ENCODE results near the gene MED10.

DNA sequence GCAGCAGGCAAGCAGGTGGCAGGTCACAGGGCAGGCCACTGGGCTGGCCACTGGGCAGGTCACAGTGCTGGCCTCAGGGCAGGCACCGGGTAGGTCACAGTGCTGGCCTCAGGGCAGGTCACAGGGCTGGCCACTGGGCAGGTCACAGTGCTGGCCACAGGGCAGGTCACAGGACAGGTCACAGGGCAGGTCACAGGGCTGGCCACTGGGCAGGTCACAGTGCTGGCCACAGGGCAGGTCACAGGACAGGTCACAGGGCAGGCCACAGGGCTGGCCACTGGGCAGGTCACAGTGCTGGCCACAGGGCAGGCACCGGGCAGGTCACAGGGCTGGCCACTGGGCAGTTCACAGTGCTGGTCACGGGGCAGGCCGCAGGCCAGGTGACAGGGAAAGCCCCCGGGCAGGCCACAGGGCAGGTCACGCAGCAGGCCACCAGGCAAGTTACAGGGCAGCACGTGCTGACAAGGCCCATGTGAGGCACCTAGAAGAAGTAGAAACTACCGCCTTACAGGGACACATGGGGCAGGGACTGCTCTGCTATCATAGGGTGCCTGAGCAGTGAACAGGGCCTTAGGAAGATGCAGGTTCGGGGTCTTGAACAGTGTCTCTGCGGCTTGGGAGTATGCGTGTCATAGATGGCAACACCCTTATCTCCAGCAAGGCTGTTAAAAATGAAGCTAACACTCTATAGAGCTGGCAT is 18.6 kb upstream of the MED10 start:
- TF ChIP-seq FOS (IDR thresholded peaks at IDR 0.05; ENCODE audit: borderline replicate concordance, insufficient read depth, low read length) (no peak), JUN (IDR thresholded peaks at IDR 0.05; ENCODE audit: borderline replicate concordance, insufficient read depth, insufficient read length, low read depth) (no peak), MYC (IDR thresholded peaks at IDR 0.05; ENCODE audit: low read depth, low read length) (no peak), POLR2AphosphoS5 (IDR thresholded peaks at IDR 0.05; ENCODE audit: insufficient read depth, low read depth, low read length) (no peak), POLR2A (IDR thresholded peaks at IDR 0.05; ENCODE audit: low read depth, low read length) (no peak), EZH2 (IDR thresholded peaks at IDR 0.05; ENCODE audit: borderline replicate concordance, low read depth, low read length, severe bottlenecking) (no peak)
- TF ChIP-seq, protein P1, sequence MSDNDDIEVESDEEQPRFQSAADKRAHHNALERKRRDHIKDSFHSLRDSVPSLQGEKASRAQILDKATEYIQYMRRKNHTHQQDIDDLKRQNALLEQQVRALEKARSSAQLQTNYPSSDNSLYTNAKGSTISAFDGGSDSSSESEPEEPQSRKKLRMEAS (IDR thresholded peaks at IDR 0.05; ENCODE audit: insufficient read depth, insufficient read length): no peak
- TF ChIP-seq, protein P2, sequence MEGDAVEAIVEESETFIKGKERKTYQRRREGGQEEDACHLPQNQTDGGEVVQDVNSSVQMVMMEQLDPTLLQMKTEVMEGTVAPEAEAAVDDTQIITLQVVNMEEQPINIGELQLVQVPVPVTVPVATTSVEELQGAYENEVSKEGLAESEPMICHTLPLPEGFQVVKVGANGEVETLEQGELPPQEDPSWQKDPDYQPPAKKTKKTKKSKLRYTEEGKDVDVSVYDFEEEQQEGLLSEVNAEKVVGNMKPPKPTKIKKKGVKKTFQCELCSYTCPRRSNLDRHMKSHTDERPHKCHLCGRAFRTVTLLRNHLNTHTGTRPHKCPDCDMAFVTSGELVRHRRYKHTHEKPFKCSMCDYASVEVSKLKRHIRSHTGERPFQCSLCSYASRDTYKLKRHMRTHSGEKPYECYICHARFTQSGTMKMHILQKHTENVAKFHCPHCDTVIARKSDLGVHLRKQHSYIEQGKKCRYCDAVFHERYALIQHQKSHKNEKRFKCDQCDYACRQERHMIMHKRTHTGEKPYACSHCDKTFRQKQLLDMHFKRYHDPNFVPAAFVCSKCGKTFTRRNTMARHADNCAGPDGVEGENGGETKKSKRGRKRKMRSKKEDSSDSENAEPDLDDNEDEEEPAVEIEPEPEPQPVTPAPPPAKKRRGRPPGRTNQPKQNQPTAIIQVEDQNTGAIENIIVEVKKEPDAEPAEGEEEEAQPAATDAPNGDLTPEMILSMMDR (IDR thresholded peaks at IDR 0.05; ENCODE audit: extremely low read depth in 1 of 2, insufficient read depth in 1 of 2, low read depth in 1 of 2, low read length in 2 of 2): no peak

Data from endothelial cell of umbilical vein (primary cell).